Measurements from ENCODE around the gene ZNF462. TPM values are rescaled to one million over a fixed set of nuclear protein-coding genes. Genes with fewer than 3 reads are reported as not detected.

ZNF462 gene
- total RNA-seq, 1 experiment from 2014 or later = 164 TPM

GRCh38 chr9:106829666-106830408 lies 33.1 kb upstream of the ZNF462 start:
- Mint-ChIP-seq H3K4me3 (no peak overlapping the region; a peak in 1 of 5 replicates), H3K27me3 (ENCODE audit: low read depth) (no peaks in the 10 kb centered on the region; the same call in 1 of the 2 replicates), H3K9me3 (peaks cover 7 to 17% of the 10 kb centered on the region in 2 experiments), H3K27ac (peak overlapping the region in 1 of 3 experiments; percentile 15; a peak in 1 of 7 replicates), H3K4me1 (peaks cover 0 to 3% of the 10 kb centered on the region in 2 experiments; a peak in 1 of 4 replicates), H3K36me3 (ENCODE audit: insufficient read depth in 1 of 3, low read depth in 3 of 3) (peaks cover 2 to 10% (median 3%) of the 10 kb centered on the region in 3 experiments; a peak in 5 of 7 replicates)
- Histone ChIP-seq H4K91ac (ENCODE audit: insufficient read length, low read depth, low read length) (no peak overlapping the region), H3K18ac (ENCODE audit: insufficient read length, low read depth, low read length) (no peak overlapping the region), H2BK120ac (ENCODE audit: low read depth, low read length, poor library complexity, severe bottlenecking) (no peak overlapping the region), H3K56ac (ENCODE audit: insufficient read length, low read depth, low read length) (no peak overlapping the region), H3K9ac (ENCODE audit: extremely low read depth, insufficient read length, low read length) (no peak overlapping the region), H3K27me3 (ENCODE audit: insufficient read depth, low read length) (no peaks in the 10 kb centered on the region), H3K9me3 (ENCODE audit: control insufficient read depth, low read depth, low read length) (no peaks in the 10 kb centered on the region), H4K5ac (ENCODE audit: insufficient read length, low read depth, low read length) (no peak overlapping the region), H3K14ac (ENCODE audit: insufficient read depth, low read length) (no peak overlapping the region), H4K8ac (replicated peaks; ENCODE audit: insufficient read length, low read depth, low read length) (no peak overlapping the region), H2BK15ac (ENCODE audit: low read depth, low read length) (no peak overlapping the region), H3K4ac (ENCODE audit: low read depth, low read length) (no peak overlapping the region), H3K23me2 (ENCODE audit: insufficient read length, low read depth, low read length, poor library complexity, severe bottlenecking) (no peaks in the 10 kb centered on the region), H3T11ph (ENCODE audit: low read length) (no peak overlapping the region), H2AK5ac (ENCODE audit: insufficient read length, low read length) (no peak overlapping the region), H3K79me1 (ENCODE audit: insufficient read depth, low read depth, low read length, poor library complexity, severe bottlenecking) (no peaks in the 10 kb centered on the region), H2BK5ac (ENCODE audit: insufficient read length, low read length) (no peak overlapping the region), H2BK20ac (ENCODE audit: low read depth, low read length, poor library complexity, severe bottlenecking) (no peak overlapping the region), H3K23ac (ENCODE audit: insufficient read length, low read depth, low read length) (no peak overlapping the region), H2BK12ac (ENCODE audit: insufficient read length, low read depth, low read length) (no peak overlapping the region), H3K4me1 (ENCODE audit: insufficient read depth, low read length) (no peaks in the 10 kb centered on the region; the same call in 1 of the 2 replicates), H3K27ac (ENCODE audit: insufficient read length, low read depth, low read length) (no peak overlapping the region), H2AFZ (ENCODE audit: low read length) (peak overlapping the region; percentile 32), H3K79me2 (ENCODE audit: insufficient read depth, low read length) (no peaks in the 10 kb centered on the region), H3K4me2 (ENCODE audit: insufficient read depth, insufficient read length, low read length) (no peak overlapping the region), H4K20me1 (ENCODE audit: control insufficient read depth, insufficient read depth, insufficient read length) (no peaks in the 10 kb centered on the region)
- no CpG with 5 or more reads among the region's 2 CpGs for WGBS (ENCODE audit: extremely low coverage, insufficient read length, low lambda C conversion rate)
- TF ChIP-seq CTCF (conservative IDR thresholded peaks at IDR 0.05) = no peak
- no peak for DNase-seq
